MM.1S (cell line): Measurements from ENCODE around the gene TMEM204.

Source experiments
- CTCF ChIP-seq: fragments of 300-600 bp; sonication (generic); IDR thresholded peaks from 2 replicates; pipeline ENCODE4 v1.5.1; 2016; ENCODE audit warnings: antibody characterized with exemption, low read length, mixed read lengths
- EZH2 ChIP-seq: fragments of 300-600 bp; sonication (generic); optimal IDR thresholded peaks from 2 replicates; pipeline ENCODE3; 2017; ENCODE audit warnings: low read depth, mild to moderate bottlenecking, antibody characterized with exemption, low read length, mixed read lengths
- EZH2phosphoT487 ChIP-seq: fragments of 300-600 bp; sonication (generic); IDR thresholded peaks from 2 replicates; pipeline ENCODE4 v1.6.1; 2018; ENCODE audit warnings: antibody characterized with exemption, low read length

GRCh38 chr16:1573301-1573700 is 39.8 kb downstream of the TMEM204 start:
- TF ChIP-seq CTCF (no peak), EZH2phosphoT487 (no peak), EZH2 (no peak)
